CD4-positive, alpha-beta T cell (primary cell): Measurements from ENCODE around the gene DNAJC11. TPM values are rescaled to one million over a fixed set of nuclear protein-coding genes. Genes with fewer than 3 reads are reported as not detected.

Experiments
- ATAC-seq: fragments of 200-7000 bp; cut with Tn5 transposase; one replicate; pipeline ENCODE4 v1.10.0; 2022; ENCODE audit warnings: mild to moderate bottlenecking; ENCODE audit not compliant: poor library complexity
- CTCF ChIA-PET: fragments of 350-600 bp; sonication (Branson Sonifier 250); formaldehyde crosslinking; loops from one replicate; lab custom pipeline; 2021; ENCODE audit warnings: antibody characterized with exemption, inconsistent platforms; lab: Charles Lee
- POLR2A ChIA-PET: fragments of 350-600 bp; sonication (Branson Sonifier 250); formaldehyde crosslinking; loops from one replicate; lab custom pipeline; 2021; ENCODE audit warnings: antibody characterized with exemption, inconsistent platforms; lab: Charles Lee
- DNase-seq, 14 experiments: peaks; one replicate each; pipeline ENCODE4 v3.0.0-alpha.2; 2013 to 2020; ENCODE audit warnings: mixed read lengths in 2 of 14
- H3K27ac ChIP-seq, 2 donors: one replicate each; pipeline versions ENCODE4 v1.5.1 to v1.7.0; 2013; ENCODE audit warnings: low read length in 2 of 2, low read depth in 1 of 2, mild to moderate bottlenecking in 1 of 2
- H3K27me3 ChIP-seq, 2 experiments: 1 replicate in 1 of 2; 2 replicates in 1 of 2; pipeline versions ENCODE4 v1.6.1 to v1.7.0; 2013; ENCODE audit warnings: low read length in 2 of 2, control low read depth in 1 of 2, mild to moderate bottlenecking in 1 of 2, moderate library complexity in 1 of 2; ENCODE audit not compliant: insufficient read depth in 2 of 2, control insufficient read depth in 1 of 2
- H3K36me3 ChIP-seq: one replicate; pipeline ENCODE4 v1.6.1; 2013; ENCODE audit warnings: low read length, control low read depth; ENCODE audit not compliant: insufficient read depth
- H3K4me1 ChIP-seq: one replicate; pipeline ENCODE4 v1.6.1; 2013; ENCODE audit warnings: low read length, control low read depth; ENCODE audit not compliant: insufficient read depth
- H3K4me3 ChIP-seq: one replicate; pipeline ENCODE4 v1.5.1; 2013; ENCODE audit warnings: mild to moderate bottlenecking, low read length, moderate library complexity
- H3K9me3 ChIP-seq, 2 experiments: 1 replicate in 1 of 2; 2 replicates in 1 of 2; pipeline versions ENCODE4 v1.6.1 to v1.7.0; 2013; ENCODE audit warnings: low read length in 2 of 2, mild to moderate bottlenecking in 2 of 2, control low read depth in 1 of 2, moderate library complexity in 1 of 2; ENCODE audit not compliant: control insufficient read depth in 1 of 2, insufficient read depth in 1 of 2
- H3K27ac Mint-ChIP-seq: one replicate; pipeline ENCODE4 v1.8.0; 2020; ENCODE audit warnings: mixed read lengths
- H3K27me3 Mint-ChIP-seq: one replicate; pipeline ENCODE4 v1.8.0; 2021; ENCODE audit warnings: mixed read lengths
- H3K36me3 Mint-ChIP-seq: one replicate; pipeline ENCODE4 v1.8.0; 2021; ENCODE audit warnings: low read depth, mixed read lengths
- H3K4me1 Mint-ChIP-seq: one replicate; pipeline ENCODE4 v1.8.0; 2021; ENCODE audit warnings: low read depth, mixed read lengths
- H3K4me3 Mint-ChIP-seq: one replicate; pipeline ENCODE4 v1.8.0; 2020; ENCODE audit warnings: mild to moderate bottlenecking, mixed read lengths
- H3K9me3 Mint-ChIP-seq: one replicate; pipeline ENCODE4 v1.8.0; 2020; ENCODE audit warnings: mixed read lengths
- CTCF ChIP-seq: fragments of 200-600 bp; IDR thresholded peaks from one replicate; pipeline ENCODE4 v1.8.0; 2022; ENCODE audit warnings: antibody characterized with exemption, mild to moderate bottlenecking
- intact Hi-C, 2 experiments: fragments of 100-400 bp; cut with DNase I in 1 of 2; cut with micrococcal nuclease in 1 of 2; formaldehyde crosslinking; loops; one replicate each; pipeline versions ENCODE4 v1.15.1 to v1.9.0; 2023 to 2025; cut with DNase I, micrococcal nuclease
- total RNA-seq, 174 experiments: library from RNA in 2 of 174; stranded (reverse) in 2 of 174; gene quantifications; one replicate each; pipeline ENCODE4 v1.2.3 and lab custom pipeline; 2021 to 2026

The DNAJC11 gene
- total RNA-seq, 2 experiments from 2014 or later, result 20.6 to 24.0 TPM

GRCh38 chr1:6612641-6613360 lies 88.8 kb downstream of the DNAJC11 start:
- CTCF ChIA-PET, result interaction anchor here (0.8 to 1.7 kb wide), 2 partner anchors 9 to 58 kb away, joined by 3 to 8 read pairs; partner anchors contain the start of genes KLHL21 and NOL9
- peak overlapping the region; percentile 65 for H3K4me3 ChIP-seq
- TF ChIP-seq CTCF, result no peak
- no peaks in the 10 kb centered on the region for H3K27me3 Mint-ChIP-seq
- peak; percentile 30 for ATAC-seq
- peak in 1 of 14 experiments; percentile 19 for DNase-seq
- peaks cover 26% of the 10 kb centered on the region for H3K4me1 Mint-ChIP-seq
- H3K36me3 ChIP-seq, result no peaks in the 10 kb centered on the region
- intact Hi-C loops, result loop anchor here (1.0 kb wide), 2 partner anchors 10 to 12 kb away; no protein-coding TSS in a partner anchor
- H3K27ac ChIP-seq, result peak overlapping the region; percentile 32 to 50
- H3K4me3 Mint-ChIP-seq, result peak overlapping the region; percentile 98
- no peaks in the 10 kb centered on the region for H3K9me3 Mint-ChIP-seq
- H3K27me3 ChIP-seq, result no peaks in the 10 kb centered on the region
- peak overlapping the region; percentile 90 for H3K27ac Mint-ChIP-seq
- H3K4me1 ChIP-seq, result peaks cover 18% of the 10 kb centered on the region
- POLR2A ChIA-PET, result interaction anchor here (1.3 to 2.6 kb wide), 4 partner anchors 10 to 13 kb away, joined by 3 to 59 read pairs (median 14); partner anchors contain the start of genes KLHL21 and THAP3
- H3K9me3 ChIP-seq, result no peaks in the 10 kb centered on the region
- H3K36me3 Mint-ChIP-seq, result peaks cover 14% of the 10 kb centered on the region

- Histone ChIP-seq H3K4me3 (peak overlapping the region; percentile 95), H3K9me3 (no peaks in the 10 kb centered on the region), H3K4me1 (peaks cover 43% of the 10 kb centered on the region), H3K27ac (peak overlapping the region; percentile 80 to 95), H3K27me3 (no peaks in the 10 kb centered on the region), H3K36me3 (peaks cover under 1% of the 10 kb centered on the region)
- Mint-ChIP-seq H3K4me3 (peak overlapping the region; percentile 93), H3K27me3 (no peaks in the 10 kb centered on the region), H3K4me1 (peaks cover 35% of the 10 kb centered on the region), H3K36me3 (peaks cover 32% of the 10 kb centered on the region), H3K9me3 (no peaks in the 10 kb centered on the region), H3K27ac (peak overlapping the region; percentile 100)
- no peak for TF ChIP-seq CTCF
- ChIA-PET POLR2A (interaction anchor here (1.1 to 6.3 kb wide), 11 partner anchors 8 to 210 kb away, joined by 4 to 139 read pairs (median 20); partner anchors contain the start of genes ACOT7, CAMTA1, NOL9 and PHF13), CTCF (interaction anchor here (0.6 to 2.3 kb wide), 5 partner anchors 8 to 50 kb away, joined by 3 to 8 read pairs (median 3); partner anchors contain the start of gene NOL9)
- no peak for ATAC-seq
- DNase-seq, result peak in 6 of 14 experiments; percentile 16 to 51 (median 26)
- intact Hi-C loops, result loop anchor here (1.0 to 10.0 kb wide), 7 partner anchors 9 to 97 kb away; partner anchors contain the start of genes PHF13 (in 2 of the 2), DNAJC11 (in 1 of the 2), NOL9 (in 1 of the 2) and TAS1R1 (in 1 of the 2)
These were observed 97.6 kb downstream of the DNAJC11 start for GRCh38 chr1:6603915-6604558.
